ENCODE measurements around the gene ARHGAP45.

The ARHGAP45 gene

GRCh38 chr19:1088416-1089010 lies 21.5 kb downstream of the ARHGAP45 start:
- no peaks in the 10 kb centered on the region for H3K9me3 ChIP-seq (ENCODE audit: low read length)
- no peak overlapping the region for H3K9ac ChIP-seq (ENCODE audit: low read length)
- H3K4me3 ChIP-seq (ENCODE audit: low read depth in 1 of 2, low read length in 2 of 2) = no peak overlapping the region
- peaks cover 17% of the 10 kb centered on the region for H3K36me3 ChIP-seq (ENCODE audit: insufficient read depth, low read length)
- peaks cover 5% of the 10 kb centered on the region for H3K4me1 ChIP-seq (ENCODE audit: insufficient read depth, low read length)
- H3K27ac ChIP-seq (ENCODE audit: low read depth, low read length) = peak overlapping the region; percentile 34
- no peaks in the 10 kb centered on the region for H3K27me3 ChIP-seq (ENCODE audit: control insufficient read depth in 1 of 2, insufficient read depth in 2 of 2, low read length in 2 of 2)

- Histone ChIP-seq H3K36me3 (ENCODE audit: insufficient read depth, low read length) (peaks cover 17% of the 10 kb centered on the region), H3K4me1 (ENCODE audit: insufficient read depth, low read length) (peaks cover 12% of the 10 kb centered on the region), H3K9ac (ENCODE audit: low read length) (no peak overlapping the region), H3K27ac (ENCODE audit: low read depth, low read length) (no peak overlapping the region), H3K9me3 (ENCODE audit: low read length) (no peaks in the 10 kb centered on the region), H3K27me3 (ENCODE audit: control insufficient read depth in 1 of 2, insufficient read depth in 2 of 2, low read length in 2 of 2) (no peaks in the 10 kb centered on the region), H3K4me3 (ENCODE audit: low read depth in 1 of 2, low read length in 2 of 2) (no peak overlapping the region)
Observed at GRCh38 chr19:1089126-1089771, 22.3 kb downstream of the ARHGAP45 start.

DNA sequence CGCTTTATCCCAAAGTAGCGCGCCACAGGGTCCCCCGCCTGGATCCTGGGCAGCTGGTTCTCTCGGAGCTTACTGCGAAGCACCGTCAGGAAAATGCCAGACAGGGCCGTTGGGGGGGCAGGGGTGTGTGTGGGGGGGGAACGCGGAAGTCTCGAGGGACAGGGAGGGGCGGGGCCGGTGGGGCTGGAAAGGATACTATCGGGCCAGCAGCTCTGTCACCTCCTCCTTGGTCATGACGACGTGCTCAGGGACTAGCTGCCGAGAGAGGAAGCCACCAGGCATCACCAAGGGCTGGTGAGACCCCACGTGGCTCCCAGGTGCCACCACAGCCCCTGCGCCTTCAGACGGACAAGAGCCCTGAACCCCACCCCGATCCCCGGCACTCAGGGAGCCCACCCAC lies 22.9 kb downstream of the ARHGAP45 start:
- Histone ChIP-seq H3K9me3 (ENCODE audit: low read length) (no peaks in the 10 kb centered on the region), H3K36me3 (ENCODE audit: insufficient read depth, low read length) (peaks cover 17% of the 10 kb centered on the region), H3K4me1 (ENCODE audit: insufficient read depth, low read length) (peaks cover 15% of the 10 kb centered on the region), H3K9ac (ENCODE audit: low read length) (no peak overlapping the region), H3K27ac (ENCODE audit: low read depth, low read length) (no peak overlapping the region), H3K27me3 (ENCODE audit: control insufficient read depth in 1 of 2, insufficient read depth in 2 of 2, low read length in 2 of 2) (no peaks in the 10 kb centered on the region), H3K4me3 (ENCODE audit: low read depth in 1 of 2, low read length in 2 of 2) (no peak overlapping the region)

DNA sequence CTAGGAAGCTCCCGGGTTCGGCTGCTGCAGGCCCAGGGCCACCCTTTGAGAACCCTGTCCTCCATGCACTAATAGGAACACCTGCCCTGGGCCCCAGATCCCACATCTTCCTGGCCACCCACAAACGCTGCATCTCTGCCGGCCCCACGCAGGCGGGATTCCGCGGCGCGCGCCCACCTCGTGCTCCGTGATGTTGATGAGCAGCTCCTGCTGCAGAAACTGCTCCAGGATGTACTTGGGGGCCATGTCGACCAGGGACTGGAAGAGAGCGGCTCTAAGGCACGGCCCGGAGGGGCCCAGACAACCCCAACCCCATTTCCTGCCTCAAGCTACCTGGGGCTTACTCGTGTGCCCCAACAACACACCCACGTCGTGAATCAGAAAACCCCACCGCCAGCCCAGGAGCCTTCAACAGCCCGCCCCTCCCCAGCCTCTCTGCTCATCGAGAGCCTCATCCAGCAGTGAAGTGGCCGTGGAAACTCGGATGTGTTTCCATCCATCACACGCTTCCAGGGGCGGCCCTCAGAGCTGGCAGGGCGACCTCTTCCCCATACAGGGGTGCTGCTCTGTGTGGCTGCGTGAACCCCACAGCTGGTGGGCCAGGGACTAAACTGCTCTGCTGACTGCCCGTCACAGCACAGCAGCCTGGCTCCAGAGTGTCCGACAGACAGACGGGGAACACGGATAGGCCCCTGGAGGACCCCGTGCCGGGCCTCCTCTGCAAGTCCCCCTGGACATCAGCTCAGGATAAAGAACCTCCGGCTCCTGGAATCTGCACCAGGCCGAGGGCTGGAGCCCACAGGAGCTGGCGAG lies 24.0 kb downstream of the ARHGAP45 start:
- peaks cover 19% of the 10 kb centered on the region for H3K4me1 ChIP-seq (ENCODE audit: insufficient read depth, low read length)

GRCh38 chr19:1091544-1092175 lies 24.7 kb downstream of the ARHGAP45 start:
- Histone ChIP-seq H3K4me3 (ENCODE audit: low read depth in 1 of 2, low read length in 2 of 2) (no peak overlapping the region), H3K36me3 (ENCODE audit: insufficient read depth, low read length) (peaks cover 17% of the 10 kb centered on the region), H3K4me1 (ENCODE audit: insufficient read depth, low read length) (peaks cover 19% of the 10 kb centered on the region), H3K27ac (ENCODE audit: low read depth, low read length) (no peak overlapping the region), H3K9me3 (ENCODE audit: low read length) (no peaks in the 10 kb centered on the region), H3K9ac (ENCODE audit: low read length) (no peak overlapping the region), H3K27me3 (ENCODE audit: control insufficient read depth in 1 of 2, insufficient read depth in 2 of 2, low read length in 2 of 2) (no peaks in the 10 kb centered on the region)

More for the DNA sequence above, 24.0 kb downstream of the ARHGAP45 start:
- Histone ChIP-seq H3K27me3 (ENCODE audit: control insufficient read depth in 1 of 2, insufficient read depth in 2 of 2, low read length in 2 of 2) (no peaks in the 10 kb centered on the region), H3K9me3 (ENCODE audit: low read length) (no peaks in the 10 kb centered on the region), H3K9ac (ENCODE audit: low read length) (no peak overlapping the region), H3K27ac (ENCODE audit: low read depth, low read length) (no peak overlapping the region), H3K4me3 (ENCODE audit: low read depth in 1 of 2, low read length in 2 of 2) (no peak overlapping the region), H3K36me3 (ENCODE audit: insufficient read depth, low read length) (peaks cover 17% of the 10 kb centered on the region)

DNA sequence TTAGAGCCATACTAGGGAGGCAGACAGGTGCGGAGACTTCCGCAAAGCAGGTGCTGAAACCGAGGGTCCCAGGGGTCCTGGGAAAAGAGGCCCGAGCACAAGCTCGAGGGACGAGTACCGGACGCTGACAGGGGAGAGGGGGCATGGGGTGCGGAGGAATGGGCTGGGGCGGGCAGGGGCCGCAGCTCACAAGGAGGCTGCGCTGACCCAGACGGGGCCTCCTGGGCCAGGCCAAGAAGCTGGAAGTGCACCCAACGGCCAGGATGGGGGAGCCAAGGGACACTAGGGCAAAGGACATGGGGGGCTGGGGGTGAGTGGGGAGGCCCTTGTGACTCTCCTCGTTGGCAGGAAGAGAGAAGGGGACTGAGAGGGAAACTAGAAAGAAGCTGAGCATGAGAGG lies 26.4 kb downstream of the ARHGAP45 start:
- Histone ChIP-seq H3K9ac (ENCODE audit: low read length) (no peak overlapping the region), H3K4me1 (ENCODE audit: insufficient read depth, low read length) (peaks cover 19% of the 10 kb centered on the region), H3K27ac (ENCODE audit: low read depth, low read length) (no peak overlapping the region), H3K9me3 (ENCODE audit: low read length) (no peaks in the 10 kb centered on the region), H3K27me3 (ENCODE audit: control insufficient read depth in 1 of 2, insufficient read depth in 2 of 2, low read length in 2 of 2) (no peaks in the 10 kb centered on the region), H3K36me3 (ENCODE audit: insufficient read depth, low read length) (peaks cover 17% of the 10 kb centered on the region), H3K4me3 (ENCODE audit: low read depth in 1 of 2, low read length in 2 of 2) (peak overlapping the region in 1 of 2 donors; percentile 88)

- peaks cover 20% of the 10 kb centered on the region for H3K4me1 ChIP-seq (ENCODE audit: insufficient read depth, low read length)
- H3K36me3 ChIP-seq (ENCODE audit: insufficient read depth, low read length) = peaks cover 16% of the 10 kb centered on the region
- H3K9ac ChIP-seq (ENCODE audit: low read length) = peak overlapping the region; percentile 86
- peak overlapping the region; percentile 61 for H3K27ac ChIP-seq (ENCODE audit: low read depth, low read length)
- H3K27me3 ChIP-seq (ENCODE audit: control insufficient read depth in 1 of 2, insufficient read depth in 2 of 2, low read length in 2 of 2) = no peaks in the 10 kb centered on the region
- H3K4me3 ChIP-seq (ENCODE audit: low read depth in 1 of 2, low read length in 2 of 2) = peak overlapping the region; percentile 88 to 92
- H3K9me3 ChIP-seq (ENCODE audit: low read length) = no peaks in the 10 kb centered on the region
Observed at GRCh38 chr19:1093811-1094553, 27.0 kb downstream of the ARHGAP45 start.

GRCh38 chr19:1094655-1094977 lies 27.6 kb downstream of the ARHGAP45 start:
- peak overlapping the region; percentile 61 for H3K27ac ChIP-seq (ENCODE audit: low read depth, low read length)
- no peaks in the 10 kb centered on the region for H3K27me3 ChIP-seq (ENCODE audit: control insufficient read depth in 1 of 2, insufficient read depth in 2 of 2, low read length in 2 of 2)
- H3K4me3 ChIP-seq (ENCODE audit: low read depth in 1 of 2, low read length in 2 of 2) = peak overlapping the region; percentile 88 to 92
- peaks cover 10% of the 10 kb centered on the region for H3K36me3 ChIP-seq (ENCODE audit: insufficient read depth, low read length)
- no peaks in the 10 kb centered on the region for H3K9me3 ChIP-seq (ENCODE audit: low read length)
- peaks cover 22% of the 10 kb centered on the region for H3K4me1 ChIP-seq (ENCODE audit: insufficient read depth, low read length)
- peak overlapping the region; percentile 86 for H3K9ac ChIP-seq (ENCODE audit: low read length)

- peaks cover 22% of the 10 kb centered on the region for H3K4me1 ChIP-seq (ENCODE audit: insufficient read depth, low read length)
- peak within 1 kb of the TSS; percentile 88 to 92 for H3K4me3 ChIP-seq (ENCODE audit: low read depth in 1 of 2, low read length in 2 of 2)
Observed at GRCh38 chr19:1094978-1095701, 28.2 kb downstream of the ARHGAP45 start, which contains the start of gene POLR2E. TSS of gene POLR2E (minus strand) at chr19:1095375. CDS start at chr19:1095315, 60 bp downstream.

DNA sequence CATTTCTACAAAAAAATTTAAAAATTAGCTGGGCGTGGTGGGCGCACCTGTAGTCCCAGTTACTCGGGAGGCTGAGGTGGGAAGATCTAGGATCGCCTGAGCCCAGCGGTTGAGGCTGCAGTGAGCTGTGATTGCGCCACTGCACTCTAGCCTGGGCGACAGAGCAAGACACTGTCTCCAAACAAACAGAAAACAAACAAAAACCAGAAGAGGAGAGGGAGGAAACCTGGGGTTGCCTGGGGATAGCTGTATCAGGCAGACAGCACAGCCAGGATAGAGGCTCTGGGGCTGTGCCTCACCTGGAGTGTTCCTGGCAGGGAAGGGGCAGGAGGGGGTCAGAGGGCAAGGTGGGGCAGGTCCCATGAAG lies 30.8 kb downstream of the ARHGAP45 start:
- H3K9ac ChIP-seq (ENCODE audit: low read length) = no peak overlapping the region
- no peaks in the 10 kb centered on the region for H3K36me3 ChIP-seq (ENCODE audit: insufficient read depth, low read length)
- H3K27me3 ChIP-seq (ENCODE audit: control insufficient read depth in 1 of 2, insufficient read depth in 2 of 2, low read length in 2 of 2) = no peaks in the 10 kb centered on the region
- H3K4me1 ChIP-seq (ENCODE audit: insufficient read depth, low read length) = peaks cover 37% of the 10 kb centered on the region
- no peaks in the 10 kb centered on the region for H3K9me3 ChIP-seq (ENCODE audit: low read length)
- H3K27ac ChIP-seq (ENCODE audit: low read depth, low read length) = no peak overlapping the region
- no peak overlapping the region for H3K4me3 ChIP-seq (ENCODE audit: low read depth in 1 of 2, low read length in 2 of 2)

More at GRCh38 chr19:1094978-1095701, 28.2 kb downstream of the ARHGAP45 start, which contains the start of gene POLR2E:
- Histone ChIP-seq H3K27ac (ENCODE audit: low read depth, low read length) (peak within 1 kb of the TSS; percentile 61), H3K9me3 (ENCODE audit: low read length) (no peaks in the 10 kb centered on the region), H3K36me3 (ENCODE audit: insufficient read depth, low read length) (peaks cover 8% of the 10 kb centered on the region), H3K9ac (ENCODE audit: low read length) (peak within 1 kb of the TSS; percentile 86), H3K27me3 (ENCODE audit: control insufficient read depth in 1 of 2, insufficient read depth in 2 of 2, low read length in 2 of 2) (no peaks in the 10 kb centered on the region)

All from muscle layer of colon (tissue), 2 donors.